WTC11 (cell line): ENCODE measurements around the gene PTH1R. TPM values are rescaled to one million over a fixed set of nuclear protein-coding genes. Genes with fewer than 3 reads are reported as not detected.

Experiments used
- ATAC-seq: fragments of 200-7000 bp; cut with Tn5 transposase; 2 replicates; pipeline ENCODE4 v1.10.0; 2021; ENCODE audit warnings: mild to moderate bottlenecking, moderate library complexity
- CTCF ChIA-PET: fragments of 300-600 bp; sonication (Branson Sonifier 250); formaldehyde crosslinking; loops from one replicate; lab custom pipeline; 2021; ENCODE audit warnings: antibody characterized with exemption; lab: Charles Lee
- POLR2A ChIA-PET: fragments of 350-600 bp; sonication (Branson Sonifier 250); formaldehyde crosslinking; loops from one replicate; lab custom pipeline; 2021; ENCODE audit warnings: antibody characterized with exemption; lab: Charles Lee
- DNase-seq: peaks from one replicate; pipeline ENCODE4 v3.0.0; 2021; ENCODE audit warnings: low spot score
- H3K27ac Mint-ChIP-seq: 2 replicates; pipeline ENCODE4 v1.8.0; 2021; ENCODE audit warnings: mixed read lengths
- H3K27me3 Mint-ChIP-seq: 2 replicates; pipeline ENCODE4 v1.8.0; 2021; ENCODE audit warnings: low read depth, mild to moderate bottlenecking, moderate library complexity, mixed read lengths
- H3K36me3 Mint-ChIP-seq: 2 replicates; pipeline ENCODE4 v1.8.0; 2021; ENCODE audit warnings: mixed read lengths
- H3K4me1 Mint-ChIP-seq: 2 replicates; pipeline ENCODE4 v1.8.0; 2022; ENCODE audit warnings: mixed read lengths
- H3K4me3 Mint-ChIP-seq: 2 replicates; pipeline ENCODE4 v1.8.0; 2021; ENCODE audit warnings: mild to moderate bottlenecking, moderate library complexity, mixed read lengths
- H3K9me3 Mint-ChIP-seq: 2 replicates; pipeline ENCODE4 v1.8.0; 2021; ENCODE audit warnings: mixed read lengths
- ETV6 ChIP-seq: sonication (generic); formaldehyde crosslinking; IDR thresholded peaks from 2 replicates; pipeline ENCODE4 v1.8.1; 2022; ENCODE audit warnings: mild to moderate bottlenecking, missing genetic modification reagents
- FOXJ3 ChIP-seq: sonication (generic); formaldehyde crosslinking; IDR thresholded peaks from 2 replicates; pipeline ENCODE4 v1.9.0; 2021; ENCODE audit warnings: missing genetic modification reagents, mild to moderate bottlenecking, borderline replicate concordance
- GABPB1 ChIP-seq: sonication (generic); formaldehyde crosslinking; IDR thresholded peaks from 2 replicates; pipeline ENCODE4 v1.8.1; 2023; ENCODE audit warnings: mild to moderate bottlenecking, missing genetic modification reagents
- GRHL2 ChIP-seq: fragments of 250-450 bp; sonication (Bioruptor Pico); IDR thresholded peaks from 2 replicates; pipeline ENCODE4 v1.8.0; 2022; ENCODE audit warnings: mild to moderate bottlenecking, moderate library complexity; ENCODE audit not compliant: insufficient replicate concordance, severe bottlenecking
- GTF2I ChIP-seq: fragments of 250-450 bp; sonication (Bioruptor Pico); conservative IDR thresholded peaks from 2 replicates; pipeline ENCODE4 v1.4.0; 2021; ENCODE audit warnings: mild to moderate bottlenecking
- IRF2 ChIP-seq: sonication (generic); formaldehyde crosslinking; IDR thresholded peaks from 2 replicates; pipeline ENCODE4 v1.8.0; 2022; ENCODE audit warnings: low read depth, missing genetic modification reagents, borderline replicate concordance
- KAT7 ChIP-seq: sonication (generic); formaldehyde crosslinking; IDR thresholded peaks from 2 replicates; pipeline ENCODE4 v1.8.1; 2023; ENCODE audit warnings: missing genetic modification reagents, mild to moderate bottlenecking, borderline replicate concordance
- MYBL2 ChIP-seq: sonication (generic); formaldehyde crosslinking; IDR thresholded peaks from 2 replicates; pipeline ENCODE4 v1.8.1; 2023; ENCODE audit warnings: mild to moderate bottlenecking, moderate library complexity, missing genetic modification reagents
- NR2C2 ChIP-seq: sonication (generic); formaldehyde crosslinking; IDR thresholded peaks from 2 replicates; pipeline ENCODE4 v1.8.0; 2022; ENCODE audit warnings: mild to moderate bottlenecking, missing genetic modification reagents
- NR3C1 ChIP-seq: sonication (generic); formaldehyde crosslinking; conservative IDR thresholded peaks from 2 replicates; pipeline ENCODE4 v1.8.1; 2023; ENCODE audit warnings: low read depth, mild to moderate bottlenecking, missing genetic modification reagents
- OVOL2 ChIP-seq: fragments of 250-450 bp; sonication (Bioruptor Pico); IDR thresholded peaks from 2 replicates; pipeline ENCODE4 v1.9.0; 2021; ENCODE audit warnings: mild to moderate bottlenecking, borderline replicate concordance
- ZNF416 ChIP-seq: fragments of 250-450 bp; sonication (Bioruptor Pico); IDR thresholded peaks from 2 replicates; pipeline ENCODE4 v1.9.0; 2021; ENCODE audit warnings: mild to moderate bottlenecking, inconsistent platforms
- ZNF671 ChIP-seq: fragments of 250-450 bp; sonication (Bioruptor Pico); IDR thresholded peaks from 2 replicates; pipeline ENCODE4 v1.8.0; 2021; ENCODE audit warnings: mild to moderate bottlenecking
- total RNA-seq: library from RNA; stranded (reverse); gene quantifications from 3 replicates; pipeline ENCODE4 v1.2.3, GENCODE V29; 2021
- TF ChIP-seq, protein P1 (sequence below): sonication (generic); formaldehyde crosslinking; IDR thresholded peaks from 2 replicates; pipeline ENCODE4 v1.8.0; 2023; ENCODE audit warnings: missing genetic modification reagents, mild to moderate bottlenecking, borderline replicate concordance
- TF ChIP-seq, protein P2 (sequence below): sonication (generic); formaldehyde crosslinking; IDR thresholded peaks from 2 replicates; pipeline ENCODE4 v1.8.0; 2022; ENCODE audit warnings: mild to moderate bottlenecking, missing genetic modification reagents
- TF ChIP-seq, protein P3 (sequence below): sonication (generic); formaldehyde crosslinking; IDR thresholded peaks from 2 replicates; pipeline ENCODE4 v1.8.1; 2022; ENCODE audit warnings: low read depth, mild to moderate bottlenecking, moderate library complexity, missing genetic modification reagents, borderline replicate concordance
- TF ChIP-seq, protein P4 (sequence below): fragments of 250-450 bp; sonication (Bioruptor Pico); IDR thresholded peaks from 2 replicates; pipeline ENCODE4 v1.9.0; 2021; ENCODE audit warnings: mild to moderate bottlenecking
- TF ChIP-seq, protein P5 (sequence below): sonication (generic); formaldehyde crosslinking; IDR thresholded peaks from 2 replicates; pipeline ENCODE4 v1.8.0; 2022; ENCODE audit warnings: mild to moderate bottlenecking, missing genetic modification reagents
- TF ChIP-seq, protein P6 (sequence below): fragments of 250-450 bp; sonication (Bioruptor Pico); conservative IDR thresholded peaks from 2 replicates; pipeline ENCODE4 v1.9.0; 2021; ENCODE audit warnings: mild to moderate bottlenecking
- TF ChIP-seq, protein P7 (sequence below): sonication (generic); formaldehyde crosslinking; IDR thresholded peaks from 2 replicates; pipeline ENCODE4 v1.8.0; 2022; ENCODE audit warnings: mild to moderate bottlenecking, missing genetic modification reagents
- TF ChIP-seq, protein P8 (sequence below): sonication (generic); formaldehyde crosslinking; IDR thresholded peaks from 2 replicates; pipeline ENCODE4 v1.8.0; 2023; ENCODE audit warnings: mild to moderate bottlenecking, missing genetic modification reagents

The PTH1R gene
- total RNA-seq, 1 experiment from 2014 or later: 12.0 TPM

DNA sequence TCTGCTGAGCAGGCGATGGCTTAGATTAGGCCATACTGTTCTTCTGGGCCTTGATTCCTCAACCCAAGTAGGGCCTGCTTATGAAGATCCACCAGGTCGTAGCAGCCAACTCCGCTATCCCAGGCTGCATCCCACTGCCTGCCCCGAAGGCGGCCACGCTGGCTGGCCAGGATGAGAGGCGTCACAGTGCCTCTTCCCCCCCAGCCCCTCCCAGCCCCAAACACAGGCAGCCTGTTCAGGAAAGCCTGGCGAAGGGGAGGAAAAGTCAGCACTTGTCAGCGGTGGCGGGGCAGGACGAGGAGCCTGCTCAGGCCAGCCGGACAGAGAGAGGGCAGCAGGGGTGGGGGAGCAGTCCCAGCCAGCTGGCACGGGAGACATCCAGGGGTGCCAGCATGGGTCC lies 11.2 kb downstream of the PTH1R start:
- POLR2A ChIA-PET: no interaction called here

DNA sequence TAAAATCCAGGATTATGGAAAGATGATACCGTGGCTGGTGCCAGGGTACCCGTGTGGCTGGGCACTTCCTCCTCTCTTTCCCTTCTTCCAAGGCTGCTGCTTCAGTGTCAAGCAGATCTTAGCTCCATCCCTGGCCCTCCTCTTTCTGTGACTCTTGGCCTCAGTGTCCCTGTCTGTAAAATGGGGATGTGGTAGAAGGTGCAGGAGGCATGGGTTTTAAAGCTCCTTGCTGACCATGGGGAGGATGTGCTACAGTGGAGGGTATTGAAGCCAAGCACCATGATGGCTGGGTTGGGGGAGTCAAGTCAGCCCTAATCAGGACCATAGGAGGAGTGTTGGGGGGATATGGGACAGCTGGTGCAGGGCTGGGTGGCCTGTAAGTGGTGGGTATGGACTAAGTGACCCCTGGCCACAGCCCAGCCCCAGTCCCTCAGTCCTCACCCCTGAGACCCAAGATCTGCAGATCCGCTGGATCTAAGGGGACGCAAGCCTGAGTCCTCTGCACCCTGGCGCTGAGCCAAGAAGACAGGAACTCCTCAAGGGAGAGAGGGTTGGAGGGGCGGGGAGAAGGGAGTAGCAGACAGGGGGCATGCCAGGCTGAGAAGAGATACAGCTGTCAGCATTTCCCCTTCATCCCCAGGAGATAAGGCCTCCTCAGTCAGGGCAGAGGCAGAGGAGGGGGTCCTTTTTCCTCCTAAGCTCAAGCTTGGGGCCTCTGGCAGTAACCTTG lies 12.0 kb downstream of the PTH1R start:
- ATAC-seq (no peak), DNase-seq (no peak)
- Mint-ChIP-seq H3K36me3 (no peaks in the 10 kb centered on the region), H3K9me3 (no peaks in the 10 kb centered on the region), H3K27me3 (peaks cover 97% of the 10 kb centered on the region), H3K4me1 (peaks cover 38% of the 10 kb centered on the region), H3K4me3 (no peak overlapping the region), H3K27ac (no peak overlapping the region)
- ChIA-PET POLR2A (no interaction called here), CTCF (interaction anchor here (0.6 to 1.7 kb wide), 6 partner anchors 9 to 183 kb away, joined by 3 to 7 read pairs (median 4); no protein-coding TSS in a partner anchor)
- TF ChIP-seq, protein P1, sequence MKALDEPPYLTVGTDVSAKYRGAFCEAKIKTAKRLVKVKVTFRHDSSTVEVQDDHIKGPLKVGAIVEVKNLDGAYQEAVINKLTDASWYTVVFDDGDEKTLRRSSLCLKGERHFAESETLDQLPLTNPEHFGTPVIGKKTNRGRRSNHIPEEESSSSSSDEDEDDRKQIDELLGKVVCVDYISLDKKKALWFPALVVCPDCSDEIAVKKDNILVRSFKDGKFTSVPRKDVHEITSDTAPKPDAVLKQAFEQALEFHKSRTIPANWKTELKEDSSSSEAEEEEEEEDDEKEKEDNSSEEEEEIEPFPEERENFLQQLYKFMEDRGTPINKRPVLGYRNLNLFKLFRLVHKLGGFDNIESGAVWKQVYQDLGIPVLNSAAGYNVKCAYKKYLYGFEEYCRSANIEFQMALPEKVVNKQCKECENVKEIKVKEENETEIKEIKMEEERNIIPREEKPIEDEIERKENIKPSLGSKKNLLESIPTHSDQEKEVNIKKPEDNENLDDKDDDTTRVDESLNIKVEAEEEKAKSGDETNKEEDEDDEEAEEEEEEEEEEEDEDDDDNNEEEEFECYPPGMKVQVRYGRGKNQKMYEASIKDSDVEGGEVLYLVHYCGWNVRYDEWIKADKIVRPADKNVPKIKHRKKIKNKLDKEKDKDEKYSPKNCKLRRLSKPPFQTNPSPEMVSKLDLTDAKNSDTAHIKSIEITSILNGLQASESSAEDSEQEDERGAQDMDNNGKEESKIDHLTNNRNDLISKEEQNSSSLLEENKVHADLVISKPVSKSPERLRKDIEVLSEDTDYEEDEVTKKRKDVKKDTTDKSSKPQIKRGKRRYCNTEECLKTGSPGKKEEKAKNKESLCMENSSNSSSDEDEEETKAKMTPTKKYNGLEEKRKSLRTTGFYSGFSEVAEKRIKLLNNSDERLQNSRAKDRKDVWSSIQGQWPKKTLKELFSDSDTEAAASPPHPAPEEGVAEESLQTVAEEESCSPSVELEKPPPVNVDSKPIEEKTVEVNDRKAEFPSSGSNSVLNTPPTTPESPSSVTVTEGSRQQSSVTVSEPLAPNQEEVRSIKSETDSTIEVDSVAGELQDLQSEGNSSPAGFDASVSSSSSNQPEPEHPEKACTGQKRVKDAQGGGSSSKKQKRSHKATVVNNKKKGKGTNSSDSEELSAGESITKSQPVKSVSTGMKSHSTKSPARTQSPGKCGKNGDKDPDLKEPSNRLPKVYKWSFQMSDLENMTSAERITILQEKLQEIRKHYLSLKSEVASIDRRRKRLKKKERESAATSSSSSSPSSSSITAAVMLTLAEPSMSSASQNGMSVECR: no peak
- TF ChIP-seq GTF2I (CRISPR knock-in tag): no peak
- TF ChIP-seq, protein P2, sequence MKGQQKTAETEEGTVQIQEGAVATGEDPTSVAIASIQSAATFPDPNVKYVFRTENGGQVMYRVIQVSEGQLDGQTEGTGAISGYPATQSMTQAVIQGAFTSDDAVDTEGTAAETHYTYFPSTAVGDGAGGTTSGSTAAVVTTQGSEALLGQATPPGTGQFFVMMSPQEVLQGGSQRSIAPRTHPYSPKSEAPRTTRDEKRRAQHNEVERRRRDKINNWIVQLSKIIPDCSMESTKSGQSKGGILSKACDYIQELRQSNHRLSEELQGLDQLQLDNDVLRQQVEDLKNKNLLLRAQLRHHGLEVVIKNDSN (CRISPR knock-in tag): no peak
- TF ChIP-seq, protein P3, sequence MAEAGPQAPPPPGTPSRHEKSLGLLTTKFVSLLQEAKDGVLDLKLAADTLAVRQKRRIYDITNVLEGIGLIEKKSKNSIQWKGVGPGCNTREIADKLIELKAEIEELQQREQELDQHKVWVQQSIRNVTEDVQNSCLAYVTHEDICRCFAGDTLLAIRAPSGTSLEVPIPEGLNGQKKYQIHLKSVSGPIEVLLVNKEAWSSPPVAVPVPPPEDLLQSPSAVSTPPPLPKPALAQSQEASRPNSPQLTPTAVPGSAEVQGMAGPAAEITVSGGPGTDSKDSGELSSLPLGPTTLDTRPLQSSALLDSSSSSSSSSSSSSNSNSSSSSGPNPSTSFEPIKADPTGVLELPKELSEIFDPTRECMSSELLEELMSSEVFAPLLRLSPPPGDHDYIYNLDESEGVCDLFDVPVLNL (CRISPR knock-in tag): no peak
- TF ChIP-seq, protein P4, sequence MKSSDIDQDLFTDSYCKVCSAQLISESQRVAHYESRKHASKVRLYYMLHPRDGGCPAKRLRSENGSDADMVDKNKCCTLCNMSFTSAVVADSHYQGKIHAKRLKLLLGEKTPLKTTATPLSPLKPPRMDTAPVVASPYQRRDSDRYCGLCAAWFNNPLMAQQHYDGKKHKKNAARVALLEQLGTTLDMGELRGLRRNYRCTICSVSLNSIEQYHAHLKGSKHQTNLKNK (CRISPR knock-in tag): no peak
- no peak for TF ChIP-seq KAT7
- no peak for TF ChIP-seq ETV6 (CRISPR knock-in tag)
- TF ChIP-seq, protein P5, sequence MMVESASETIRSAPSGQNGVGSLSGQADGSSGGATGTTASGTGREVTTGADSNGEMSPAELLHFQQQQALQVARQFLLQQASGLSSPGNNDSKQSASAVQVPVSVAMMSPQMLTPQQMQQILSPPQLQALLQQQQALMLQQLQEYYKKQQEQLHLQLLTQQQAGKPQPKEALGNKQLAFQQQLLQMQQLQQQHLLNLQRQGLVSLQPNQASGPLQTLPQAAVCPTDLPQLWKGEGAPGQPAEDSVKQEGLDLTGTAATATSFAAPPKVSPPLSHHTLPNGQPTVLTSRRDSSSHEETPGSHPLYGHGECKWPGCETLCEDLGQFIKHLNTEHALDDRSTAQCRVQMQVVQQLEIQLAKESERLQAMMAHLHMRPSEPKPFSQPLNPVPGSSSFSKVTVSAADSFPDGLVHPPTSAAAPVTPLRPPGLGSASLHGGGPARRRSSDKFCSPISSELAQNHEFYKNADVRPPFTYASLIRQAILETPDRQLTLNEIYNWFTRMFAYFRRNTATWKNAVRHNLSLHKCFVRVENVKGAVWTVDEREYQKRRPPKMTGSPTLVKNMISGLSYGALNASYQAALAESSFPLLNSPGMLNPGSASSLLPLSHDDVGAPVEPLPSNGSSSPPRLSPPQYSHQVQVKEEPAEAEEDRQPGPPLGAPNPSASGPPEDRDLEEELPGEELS: no peak
- TF ChIP-seq, protein P6, sequence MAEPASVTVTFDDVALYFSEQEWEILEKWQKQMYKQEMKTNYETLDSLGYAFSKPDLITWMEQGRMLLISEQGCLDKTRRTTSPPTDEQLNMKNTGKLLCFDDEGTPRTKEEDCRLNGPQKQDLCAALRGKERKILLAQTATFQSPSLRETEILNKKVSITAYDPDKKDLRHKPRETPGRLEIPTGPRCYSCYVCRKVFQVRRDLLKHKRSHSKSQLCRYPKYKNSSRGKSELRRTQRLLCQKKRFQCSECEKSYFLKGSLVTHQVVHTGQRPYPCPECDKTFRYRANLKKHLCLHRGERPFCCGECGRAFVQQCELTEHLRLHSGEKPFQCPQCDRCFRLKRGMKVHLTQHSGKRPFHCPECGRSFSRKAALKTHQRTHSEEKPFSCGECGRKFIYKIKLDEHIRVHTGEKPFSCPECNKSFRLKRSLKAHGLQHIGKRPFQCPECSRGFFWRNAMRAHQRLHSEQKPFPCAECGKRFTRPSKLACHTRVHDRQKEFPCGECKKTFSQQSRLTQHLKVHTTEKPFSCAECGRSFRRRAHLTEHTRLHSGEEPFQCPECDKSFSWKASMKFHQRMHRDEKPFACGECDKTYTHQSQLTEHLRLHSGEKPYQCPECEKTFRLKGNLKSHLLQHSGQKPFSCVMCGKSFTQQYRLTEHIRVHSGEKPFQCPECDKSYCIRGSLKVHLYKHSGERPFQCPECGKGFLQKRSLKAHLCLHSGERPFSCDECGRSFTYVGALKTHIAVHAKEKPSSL (CRISPR knock-in tag): no peak
- no peak for TF ChIP-seq NR2C2 (CRISPR knock-in tag)

More for the DNA sequence above, 11.2 kb downstream of the PTH1R start:
- H3K4me1 Mint-ChIP-seq: peaks cover 43% of the 10 kb centered on the region
- TF ChIP-seq ZNF671 (CRISPR knock-in tag) (no peak), GABPB1 (CRISPR knock-in tag) (no peak), ZNF416 (CRISPR knock-in tag) (no peak), GRHL2 (CRISPR knock-in tag) (no peak), IRF2 (CRISPR knock-in tag) (no peak), OVOL2 (CRISPR knock-in tag) (no peak), FOXJ3 (CRISPR knock-in tag) (no peak), MYBL2 (CRISPR knock-in tag) (no peak), NR3C1 (CRISPR knock-in tag) (no peak)
- TF ChIP-seq, protein P7, sequence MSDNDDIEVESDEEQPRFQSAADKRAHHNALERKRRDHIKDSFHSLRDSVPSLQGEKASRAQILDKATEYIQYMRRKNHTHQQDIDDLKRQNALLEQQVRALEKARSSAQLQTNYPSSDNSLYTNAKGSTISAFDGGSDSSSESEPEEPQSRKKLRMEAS: no peak
- TF ChIP-seq, protein P8, sequence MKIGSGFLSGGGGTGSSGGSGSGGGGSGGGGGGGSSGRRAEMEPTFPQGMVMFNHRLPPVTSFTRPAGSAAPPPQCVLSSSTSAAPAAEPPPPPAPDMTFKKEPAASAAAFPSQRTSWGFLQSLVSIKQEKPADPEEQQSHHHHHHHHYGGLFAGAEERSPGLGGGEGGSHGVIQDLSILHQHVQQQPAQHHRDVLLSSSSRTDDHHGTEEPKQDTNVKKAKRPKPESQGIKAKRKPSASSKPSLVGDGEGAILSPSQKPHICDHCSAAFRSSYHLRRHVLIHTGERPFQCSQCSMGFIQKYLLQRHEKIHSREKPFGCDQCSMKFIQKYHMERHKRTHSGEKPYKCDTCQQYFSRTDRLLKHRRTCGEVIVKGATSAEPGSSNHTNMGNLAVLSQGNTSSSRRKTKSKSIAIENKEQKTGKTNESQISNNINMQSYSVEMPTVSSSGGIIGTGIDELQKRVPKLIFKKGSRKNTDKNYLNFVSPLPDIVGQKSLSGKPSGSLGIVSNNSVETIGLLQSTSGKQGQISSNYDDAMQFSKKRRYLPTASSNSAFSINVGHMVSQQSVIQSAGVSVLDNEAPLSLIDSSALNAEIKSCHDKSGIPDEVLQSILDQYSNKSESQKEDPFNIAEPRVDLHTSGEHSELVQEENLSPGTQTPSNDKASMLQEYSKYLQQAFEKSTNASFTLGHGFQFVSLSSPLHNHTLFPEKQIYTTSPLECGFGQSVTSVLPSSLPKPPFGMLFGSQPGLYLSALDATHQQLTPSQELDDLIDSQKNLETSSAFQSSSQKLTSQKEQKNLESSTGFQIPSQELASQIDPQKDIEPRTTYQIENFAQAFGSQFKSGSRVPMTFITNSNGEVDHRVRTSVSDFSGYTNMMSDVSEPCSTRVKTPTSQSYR (CRISPR knock-in tag): no peak
- no peaks in the 10 kb centered on the region for H3K9me3 Mint-ChIP-seq
- no peak for ATAC-seq
- DNase-seq: no peak
- CTCF ChIA-PET: interaction anchor here (0.9 to 1.7 kb wide), 6 partner anchors 10 to 181 kb away, joined by 3 to 7 read pairs (median 4); partner anchors contain the start of gene PRSS50
- no peak overlapping the region for H3K4me3 Mint-ChIP-seq
- H3K36me3 Mint-ChIP-seq: no peaks in the 10 kb centered on the region
- no peak overlapping the region for H3K27ac Mint-ChIP-seq
- peaks cover 97% of the 10 kb centered on the region for H3K27me3 Mint-ChIP-seq
